ENCODE measurements around the gene PRKRIP1. TPM values are rescaled to one million over a fixed set of nuclear protein-coding genes. Genes with fewer than 3 reads are reported as not detected.
A peak's percentile ranks its signal among the peaks of the same experiment; 100 is the strongest.

Gene PRKRIP1
- total RNA-seq, 1 experiment from 2014 or later = 42.7 TPM

- Histone ChIP-seq H3K4me2 (ENCODE audit: low read depth, low read length, poor library complexity, severe bottlenecking) (no peak overlapping the region), H3K9me3 (ENCODE audit: low read length) (no peaks in the 10 kb centered on the region), H3K9me2 (replicated peaks; ENCODE audit: insufficient read depth, low read length) (no peaks in the 10 kb centered on the region), H2AFZ (ENCODE audit: low read length) (no peak overlapping the region), H3K27me3 (ENCODE audit: low read length) (no peaks in the 10 kb centered on the region), H3K9ac (ENCODE audit: low read length) (no peak overlapping the region), H4K20me1 (ENCODE audit: insufficient read depth, low read depth, low read length) (peaks cover 24% of the 10 kb centered on the region; the same call in 1 of the 2 replicates), H3K79me2 (ENCODE audit: low read length) (no peaks in the 10 kb centered on the region), H3K36me3 (ENCODE audit: insufficient read depth, low read length) (peaks cover 21% of the 10 kb centered on the region), H3K27ac (ENCODE audit: low read length) (no peak overlapping the region), H3K4me1 (ENCODE audit: low read length) (peaks cover 6% of the 10 kb centered on the region), H3K4me3 (ENCODE audit: low read length) (no peak overlapping the region)
- no peak for DNase-seq
Measured at GRCh38 chr7:102427019-102427405, 30.8 kb downstream of the PRKRIP1 start.

- Histone ChIP-seq H3K4me3 (ENCODE audit: low read length) (no peak overlapping the region), H3K27me3 (ENCODE audit: low read length) (no peaks in the 10 kb centered on the region), H3K9me3 (ENCODE audit: low read length) (no peaks in the 10 kb centered on the region), H3K9ac (ENCODE audit: low read length) (no peak overlapping the region), H3K4me1 (ENCODE audit: low read length) (peaks cover 25% of the 10 kb centered on the region), H3K9me2 (replicated peaks; ENCODE audit: insufficient read depth, low read length) (no peaks in the 10 kb centered on the region), H3K27ac (ENCODE audit: low read length) (no peak overlapping the region), H2AFZ (ENCODE audit: low read length) (no peak overlapping the region), H3K4me2 (ENCODE audit: low read depth, low read length, poor library complexity, severe bottlenecking) (no peak overlapping the region), H4K20me1 (ENCODE audit: insufficient read depth, low read depth, low read length) (peaks cover 23% of the 10 kb centered on the region; the same call in 1 of the 2 replicates), H3K79me2 (ENCODE audit: low read length) (no peaks in the 10 kb centered on the region), H3K36me3 (ENCODE audit: insufficient read depth, low read length) (peaks cover 21% of the 10 kb centered on the region)
- DNase-seq = no peak
Measured at GRCh38 chr7:102429141-102429899, 33.2 kb downstream of the PRKRIP1 start.

- Histone ChIP-seq H3K4me2 (ENCODE audit: low read depth, low read length, poor library complexity, severe bottlenecking) (no peak overlapping the region), H3K27me3 (ENCODE audit: low read length) (no peaks in the 10 kb centered on the region), H3K9me3 (ENCODE audit: low read length) (no peaks in the 10 kb centered on the region), H4K20me1 (ENCODE audit: insufficient read depth, low read depth, low read length) (peaks cover 1% of the 10 kb centered on the region; the same call in 1 of the 2 replicates), H3K4me3 (ENCODE audit: low read length) (no peak overlapping the region), H2AFZ (ENCODE audit: low read length) (no peak overlapping the region), H3K27ac (ENCODE audit: low read length) (no peak overlapping the region), H3K36me3 (ENCODE audit: insufficient read depth, low read length) (peaks cover 3% of the 10 kb centered on the region), H3K9me2 (replicated peaks; ENCODE audit: insufficient read depth, low read length) (no peaks in the 10 kb centered on the region), H3K79me2 (ENCODE audit: low read length) (no peaks in the 10 kb centered on the region), H3K4me1 (ENCODE audit: low read length) (peaks cover 27% of the 10 kb centered on the region), H3K9ac (ENCODE audit: low read length) (no peak overlapping the region)
- peak; percentile 55 for DNase-seq
Measured at GRCh38 chr7:102431617-102432298, 35.6 kb downstream of the PRKRIP1 start.

GRCh38 chr7:102432442-102433218 lies 36.5 kb downstream of the PRKRIP1 start:
- H4K20me1 ChIP-seq (ENCODE audit: insufficient read depth, low read depth, low read length) = no peaks in the 10 kb centered on the region
- DNase-seq = no peak
- H3K9ac ChIP-seq (ENCODE audit: low read length) = peak overlapping the region; percentile 78
- peak overlapping the region; percentile 87 for H3K4me2 ChIP-seq (ENCODE audit: low read depth, low read length, poor library complexity, severe bottlenecking)
- peak overlapping the region; percentile 67; the same call in 1 of the 2 replicates for H3K4me3 ChIP-seq (ENCODE audit: low read length)
- no peak overlapping the region for H2AFZ ChIP-seq (ENCODE audit: low read length)
- H3K27me3 ChIP-seq (ENCODE audit: low read length) = no peaks in the 10 kb centered on the region
- no peaks in the 10 kb centered on the region for H3K9me2 ChIP-seq (replicated peaks; ENCODE audit: insufficient read depth, low read length)
- no peaks in the 10 kb centered on the region for H3K9me3 ChIP-seq (ENCODE audit: low read length)
- H3K27ac ChIP-seq (ENCODE audit: low read length) = no peak overlapping the region
- H3K79me2 ChIP-seq (ENCODE audit: low read length) = no peaks in the 10 kb centered on the region
- no peaks in the 10 kb centered on the region for H3K36me3 ChIP-seq (ENCODE audit: insufficient read depth, low read length)
- H3K4me1 ChIP-seq (ENCODE audit: low read length) = peaks cover 27% of the 10 kb centered on the region

GRCh38 chr7:102433219-102434038 lies 37.3 kb downstream of the PRKRIP1 start, which contains the start of gene ORAI2:
Gene ORAI2 (plus strand): TSS chr7:102433575. CDS start chr7:102438957, 5,382 bp downstream.
- Histone ChIP-seq H3K4me1 (ENCODE audit: low read length) (peaks cover 27% of the 10 kb centered on the region), H3K79me2 (ENCODE audit: low read length) (no peaks in the 10 kb centered on the region)
- DNase-seq = peak; percentile 87

GRCh38 chr7:102434039-102434486 lies 37.9 kb downstream of the PRKRIP1 start:
- Histone ChIP-seq H3K9me2 (replicated peaks; ENCODE audit: insufficient read depth, low read length) (no peaks in the 10 kb centered on the region), H3K79me2 (ENCODE audit: low read length) (no peaks in the 10 kb centered on the region), H3K27me3 (ENCODE audit: low read length) (no peaks in the 10 kb centered on the region), H3K9ac (ENCODE audit: low read length) (peak overlapping the region; percentile 78), H3K4me2 (ENCODE audit: low read depth, low read length, poor library complexity, severe bottlenecking) (peak overlapping the region; percentile 87), H3K9me3 (ENCODE audit: low read length) (no peaks in the 10 kb centered on the region), H3K4me1 (ENCODE audit: low read length) (peaks cover 27% of the 10 kb centered on the region), H2AFZ (ENCODE audit: low read length) (peak overlapping the region; percentile 50; the same call in 1 of the 2 replicates), H4K20me1 (ENCODE audit: insufficient read depth, low read depth, low read length) (no peaks in the 10 kb centered on the region), H3K27ac (ENCODE audit: low read length) (no peak overlapping the region), H3K36me3 (ENCODE audit: insufficient read depth, low read length) (no peaks in the 10 kb centered on the region), H3K4me3 (ENCODE audit: low read length) (peak overlapping the region; percentile 80)
- peak; percentile 46 for DNase-seq

More at GRCh38 chr7:102433219-102434038, 37.3 kb downstream of the PRKRIP1 start, which contains the start of gene ORAI2:
- Histone ChIP-seq H4K20me1 (ENCODE audit: insufficient read depth, low read depth, low read length) (no peaks in the 10 kb centered on the region), H3K9me3 (ENCODE audit: low read length) (no peaks in the 10 kb centered on the region), H3K36me3 (ENCODE audit: insufficient read depth, low read length) (no peaks in the 10 kb centered on the region), H3K9ac (ENCODE audit: low read length) (peak within 1 kb of the TSS; percentile 78), H2AFZ (ENCODE audit: low read length) (peak within 1 kb of the TSS; percentile 50; the same call in 1 of the 2 replicates), H3K27me3 (ENCODE audit: low read length) (no peaks in the 10 kb centered on the region), H3K9me2 (replicated peaks; ENCODE audit: insufficient read depth, low read length) (no peaks in the 10 kb centered on the region), H3K27ac (ENCODE audit: low read length) (no peak within 1 kb of the TSS), H3K4me3 (ENCODE audit: low read length) (peak within 1 kb of the TSS; percentile 80), H3K4me2 (ENCODE audit: low read depth, low read length, poor library complexity, severe bottlenecking) (peak within 1 kb of the TSS; percentile 87)

GRCh38 chr7:102436118-102436517 lies 40.0 kb downstream of the PRKRIP1 start:
- no peaks in the 10 kb centered on the region for H3K9me3 ChIP-seq (ENCODE audit: low read length)
- no peaks in the 10 kb centered on the region for H3K27me3 ChIP-seq (ENCODE audit: low read length)
- no peak overlapping the region for H3K9ac ChIP-seq (ENCODE audit: low read length)
- H4K20me1 ChIP-seq (ENCODE audit: insufficient read depth, low read depth, low read length) = no peaks in the 10 kb centered on the region
- no peaks in the 10 kb centered on the region for H3K9me2 ChIP-seq (replicated peaks; ENCODE audit: insufficient read depth, low read length)
- H3K36me3 ChIP-seq (ENCODE audit: insufficient read depth, low read length) = no peaks in the 10 kb centered on the region
- H3K4me3 ChIP-seq (ENCODE audit: low read length) = no peak overlapping the region
- DNase-seq = no peak
- no peak overlapping the region for H3K4me2 ChIP-seq (ENCODE audit: low read depth, low read length, poor library complexity, severe bottlenecking)
- no peak overlapping the region for H3K27ac ChIP-seq (ENCODE audit: low read length)
- H3K4me1 ChIP-seq (ENCODE audit: low read length) = peaks cover 28% of the 10 kb centered on the region
- H2AFZ ChIP-seq (ENCODE audit: low read length) = no peak overlapping the region
- no peaks in the 10 kb centered on the region for H3K79me2 ChIP-seq (ENCODE audit: low read length)
